Measurements from ENCODE around the gene BLMH.

Gene BLMH

GRCh38 chr17:30199600-30199999 lies 92.1 kb downstream of the BLMH start:
- DNase-seq (ENCODE audit: low read depth), result no peak

Data from iris pigment epithelial cell (primary cell).